OCI-LY7 (cell line): ENCODE data around the gene KCNA3. TPM values are rescaled to one million over a fixed set of nuclear protein-coding genes. Genes with fewer than 3 reads are reported as not detected.

Experiments used
- BruUV-seq: library from RNA; stranded (reverse); fragments of 400-500 nt; replicated peaks from 2 replicates; lab custom pipeline; 2021; lab: Mats Ljungman, UMichigan
- CTCF ChIA-PET: fragments of 300-600 bp; sonication (Branson Sonifier 250); formaldehyde crosslinking; loops from one replicate; lab custom pipeline; 2022; ENCODE audit warnings: antibody characterized with exemption; ENCODE audit not compliant: unreplicated experiment; lab: Charles Lee
- POLR2A ChIA-PET: fragments of 300-600 bp; sonication (Branson Sonifier 250); formaldehyde crosslinking; loops from one replicate; lab custom pipeline; 2022; ENCODE audit warnings: antibody characterized with exemption; lab: Charles Lee
- DNase-seq: peaks from one replicate; pipeline ENCODE4 v3.0.0-alpha.2; 2015; ENCODE audit warnings: low spot score
- H2AFZ ChIP-seq: fragments of 200-600 bp; sonication (generic), shearing (Covaris generic); 2 replicates; pipeline ENCODE4 v1.6.1; 2014; ENCODE audit warnings: mild to moderate bottlenecking, antibody characterized with exemption, low read length, moderate library complexity
- H3K27ac ChIP-seq: fragments of 200-600 bp; sonication (generic); 2 replicates; pipeline ENCODE4 v1.5.1; 2014; ENCODE audit warnings: mixed run types, low read depth, mild to moderate bottlenecking, moderate library complexity, low read length, inconsistent platforms; ENCODE audit not compliant: poor library complexity, severe bottlenecking
- H3K36me3 ChIP-seq: fragments of 200-600 bp; sonication (generic); 2 replicates; pipeline ENCODE4 v1.6.1; 2014; ENCODE audit warnings: mild to moderate bottlenecking, antibody characterized with exemption, low read length, moderate library complexity, mixed read lengths; ENCODE audit not compliant: insufficient read depth
- H3K4me1 ChIP-seq: fragments of 200-600 bp; sonication (generic); 2 replicates; pipeline ENCODE4 v1.5.1; 2014; ENCODE audit warnings: mild to moderate bottlenecking, low read length; ENCODE audit not compliant: insufficient read depth, poor library complexity, severe bottlenecking
- H3K4me2 ChIP-seq: fragments of 200-600 bp; sonication (generic); 2 replicates; pipeline ENCODE4 v1.6.1; 2014; ENCODE audit warnings: mild to moderate bottlenecking, low read length
- H3K4me3 ChIP-seq: fragments of 200-600 bp; sonication (generic); 2 replicates; pipeline ENCODE4 v1.5.1; 2014; ENCODE audit warnings: mild to moderate bottlenecking, low read depth, low read length; ENCODE audit not compliant: poor library complexity, severe bottlenecking
- H3K79me2 ChIP-seq: fragments of 200-600 bp; sonication (generic); 2 replicates; pipeline ENCODE4 v1.6.1; 2016; ENCODE audit warnings: low read depth, mild to moderate bottlenecking, low read length, moderate library complexity, mixed read lengths; ENCODE audit not compliant: insufficient read depth
- H3K9me2 ChIP-seq: fragments of 200-600 bp; sonication (generic); 2 replicates; pipeline ENCODE4 v1.6.1; 2016; ENCODE audit warnings: mild to moderate bottlenecking, low read length, mixed read lengths; ENCODE audit not compliant: insufficient read depth
- H3K9me3 ChIP-seq: fragments of 200-600 bp; sonication (generic); 2 replicates; pipeline ENCODE4 v1.6.1; 2014; ENCODE audit warnings: mild to moderate bottlenecking, mixed run types, low read length, mixed read lengths
- H4K20me1 ChIP-seq: fragments of 200-600 bp; sonication (generic); 2 replicates; pipeline ENCODE4 v1.6.1; 2014; ENCODE audit warnings: mild to moderate bottlenecking, antibody characterized with exemption, low read length, moderate library complexity, mixed read lengths; ENCODE audit not compliant: insufficient read depth
- CTCF ChIP-seq: fragments of 200-600 bp; sonication (generic); conservative IDR thresholded peaks from 2 replicates; pipeline ENCODE4 v1.5.1; 2014; ENCODE audit warnings: mild to moderate bottlenecking, antibody characterized with exemption, low read length, moderate library complexity, mixed read lengths
- EZH2phosphoT487 ChIP-seq: fragments of 200-600 bp; sonication (generic); IDR thresholded peaks from 2 replicates; pipeline ENCODE4 v1.6.1; 2018; ENCODE audit warnings: low read depth, borderline replicate concordance, mild to moderate bottlenecking, mixed run types, antibody characterized with exemption, low read length, moderate library complexity, mixed read lengths
- intact Hi-C: fragments of 100-400 bp; cut with micrococcal nuclease; formaldehyde crosslinking; loops from one replicate; pipeline ENCODE4 v1.10.0; 2022; ENCODE audit not compliant: unreplicated experiment
- total RNA-seq, 2 experiments: library from RNA; depleted of rRNA in 1 of 2; stranded (reverse); fragments of >200 nt in 1 of 2; shearing (Covaris generic) in 1 of 2; gene quantifications; 2 replicates each; pipeline ENCODE4 v1.2.3, GENCODE V29; 2014 to 2022

Gene KCNA3
- total RNA-seq, 2 experiments from 2014 or later = 43.6 to 58.0 TPM

GRCh38 chr1:110702260-110702659 is 27.5 kb upstream of the KCNA3 start:
- no TSS peak for BruUV-seq
- Histone ChIP-seq H3K9me2 (no peaks in the 10 kb centered on the region), H3K4me3 (no peak overlapping the region), H2AFZ (no peak overlapping the region), H3K4me2 (no peak overlapping the region), H3K79me2 (no peaks in the 10 kb centered on the region), H3K9me3 (peaks cover 5% of the 10 kb centered on the region; the same call in 1 of the 2 replicates), H3K36me3 (no peaks in the 10 kb centered on the region), H3K27ac (no peak overlapping the region), H4K20me1 (no peaks in the 10 kb centered on the region), H3K4me1 (peaks cover 9% of the 10 kb centered on the region)
- no peak for DNase-seq
- TF ChIP-seq EZH2phosphoT487 = no peak
- no peak for TF ChIP-seq CTCF
- ChIA-PET POLR2A (interaction anchor here (1.0 kb wide), 1 partner anchor 64 kb away, joined by 3 read pairs; no protein-coding TSS in a partner anchor), CTCF (no interaction called here)
- intact Hi-C loops = no loop called here

GRCh38 chr1:110700767-110701166 is 26.0 kb upstream of the KCNA3 start:
- Histone ChIP-seq H2AFZ (no peak overlapping the region), H3K9me2 (no peaks in the 10 kb centered on the region), H3K4me3 (no peak overlapping the region), H3K4me1 (peaks cover 9% of the 10 kb centered on the region), H3K27ac (no peak overlapping the region), H3K9me3 (peaks cover 5% of the 10 kb centered on the region; the same call in 1 of the 2 replicates), H3K36me3 (no peaks in the 10 kb centered on the region), H3K4me2 (no peak overlapping the region), H4K20me1 (no peaks in the 10 kb centered on the region), H3K79me2 (no peaks in the 10 kb centered on the region)
- no peak for DNase-seq
- intact Hi-C loops = no loop called here
- ChIA-PET POLR2A (no interaction called here), CTCF (no interaction called here)
- BruUV-seq = no TSS peak
- TF ChIP-seq EZH2phosphoT487 (no peak), CTCF (no peak)

GRCh38 chr1:110697606-110698005 is 22.9 kb upstream of the KCNA3 start:
- Histone ChIP-seq H3K9me3 (peaks cover 5% of the 10 kb centered on the region; the same call in 1 of the 2 replicates), H4K20me1 (no peaks in the 10 kb centered on the region), H3K4me1 (peaks cover 9% of the 10 kb centered on the region), H3K4me2 (peak overlapping the region; percentile 19; the same call in 1 of the 2 replicates), H3K27ac (no peak overlapping the region), H3K9me2 (no peaks in the 10 kb centered on the region), H3K79me2 (no peaks in the 10 kb centered on the region), H2AFZ (0 out of 2 replicates have a peak overlapping the region, but pooled peaks have one; percentile 44), H3K4me3 (no peak overlapping the region), H3K36me3 (no peaks in the 10 kb centered on the region)
- TF ChIP-seq CTCF (no peak), EZH2phosphoT487 (no peak)
- DNase-seq = no peak
- intact Hi-C loops = no loop called here
- CTCF ChIA-PET = interaction anchor here (0.6 kb wide), 1 partner anchor 68 kb away, joined by 3 read pairs; no protein-coding TSS in a partner anchor
- no TSS peak for BruUV-seq
- POLR2A ChIA-PET = interaction anchor here (0.6 to 0.9 kb wide), 4 partner anchors 9 to 895 kb away, joined by 3 to 9 read pairs (median 3); no protein-coding TSS in a partner anchor
